Panc1 (cell line): ENCODE data around the gene ABAT. TPM values are rescaled to one million over a fixed set of nuclear protein-coding genes. Genes with fewer than 3 reads are reported as not detected.
"Not testable (repeated sequence)": the region's sequence is repeated elsewhere in the genome, so short reads cannot be mapped to it uniquely, and the experiment has no call there.

Experiments used
- ATAC-seq: fragments of 200-7000 bp; cut with Tn5 transposase; 2 replicates; pipeline ENCODE4 v1.9.1; 2020; ENCODE audit warnings: mild to moderate bottlenecking, moderate library complexity
- BruUV-seq: library from RNA; stranded (reverse); fragments of 400-500 nt; replicated peaks from 2 replicates; lab custom pipeline; 2021; lab: Mats Ljungman, UMichigan
- CTCF ChIA-PET: fragments of 300-600 bp; sonication (Branson Sonifier 250); formaldehyde crosslinking; loops from one replicate; lab custom pipeline; 2022; ENCODE audit warnings: antibody characterized with exemption; lab: Charles Lee
- POLR2A ChIA-PET: fragments of 300-600 bp; sonication (Branson Sonifier 250); formaldehyde crosslinking; loops from one replicate; lab custom pipeline; 2022; ENCODE audit warnings: antibody characterized with exemption; lab: Charles Lee
- DNase-seq: peaks from one replicate; pipeline ENCODE4 v3.0.0-alpha.2; 2010; ENCODE audit warnings: low read depth, low spot score
- H3K27ac ChIP-seq: 2 replicates; pipeline ENCODE4 v1.5.1; 2011; ENCODE audit warnings: mild to moderate bottlenecking, low read length, inconsistent platforms
- H3K27me3 ChIP-seq: fragments of 200-500 bp; sonication (Bioruptor generic); 2 replicates; pipeline ENCODE4 v1.6.0; 2014; ENCODE audit warnings: low read length, inconsistent platforms; ENCODE audit not compliant: control insufficient read depth, insufficient read depth
- H3K36me3 ChIP-seq: fragments of 200-500 bp; sonication (Bioruptor generic); 2 replicates; pipeline ENCODE4 v1.5.1; 2014; ENCODE audit warnings: inconsistent platforms, mild to moderate bottlenecking, low read length, moderate library complexity; ENCODE audit not compliant: control insufficient read depth, insufficient read depth
- H3K4me1 ChIP-seq: 2 replicates; pipeline ENCODE4 v1.5.1; 2011; ENCODE audit warnings: inconsistent platforms, mild to moderate bottlenecking, low read length, moderate library complexity; ENCODE audit not compliant: control insufficient read depth, insufficient read depth
- H3K4me3 ChIP-seq, 2 experiments: 2 replicates each; pipeline ENCODE4 v1.5.1; 2011 to 2012; ENCODE audit warnings: low read depth in 2 of 2, low read length in 2 of 2, mild to moderate bottlenecking in 2 of 2, inconsistent platforms in 1 of 2, moderate library complexity in 1 of 2
- H3K9me3 ChIP-seq: fragments of 200-500 bp; sonication (Bioruptor generic); 2 replicates; pipeline ENCODE4 v1.5.1; 2014; ENCODE audit warnings: low read depth, mild to moderate bottlenecking, inconsistent platforms, low read length, moderate library complexity; ENCODE audit not compliant: control insufficient read depth, insufficient read depth
- CTCF ChIP-seq: fragments of 450-650 bp; IDR thresholded peaks from 2 replicates; pipeline ENCODE4 v1.5.1; 2017; ENCODE audit warnings: mild to moderate bottlenecking
- POLR2AphosphoS5 ChIP-seq: IDR thresholded peaks from 2 replicates; pipeline ENCODE4 v1.6.1; 2012; ENCODE audit warnings: mild to moderate bottlenecking, low read depth, low read length, moderate library complexity
- SIN3A ChIP-seq: IDR thresholded peaks from 2 replicates; pipeline ENCODE4 v1.6.1; 2012; ENCODE audit warnings: low read depth, mild to moderate bottlenecking, low read length, moderate library complexity, borderline replicate concordance; ENCODE audit not compliant: insufficient read depth
- TCF7L2 ChIP-seq: IDR thresholded peaks from 2 replicates; pipeline ENCODE4 v1.6.1; 2011; ENCODE audit warnings: mild to moderate bottlenecking, low read depth, low read length, inconsistent platforms
- in situ Hi-C: cut with HindIII; loops from 2 replicates; pipeline ENCODE4 v1.10.0; 2016; ENCODE audit warnings: low sequenced_read_pairs, low pct_unique_long_range_greater_than_20kb
- intact Hi-C: fragments of 100-400 bp; cut with micrococcal nuclease; formaldehyde crosslinking; loops from one replicate; pipeline ENCODE4 v1.10.0; 2022; ENCODE audit not compliant: unreplicated experiment
- total RNA-seq: library from RNA; stranded (reverse); gene quantifications from one replicate; pipeline ENCODE4 v1.2.1, GENCODE V29; 2021; ENCODE audit not compliant: unreplicated experiment
- TF ChIP-seq, protein P1 (sequence below), 2 experiments: IDR thresholded peaks; 2 replicates each; pipeline ENCODE4 v1.6.1; 2011 to 2012; ENCODE audit warnings: low read depth in 2 of 2, control low read depth in 1 of 2, low read length in 1 of 2, mild to moderate bottlenecking in 1 of 2, moderate library complexity in 1 of 2; ENCODE audit not compliant: insufficient read depth in 1 of 2

Gene ABAT
- total RNA-seq, 1 experiment from 2014 or later: 0.77 TPM

DNA sequence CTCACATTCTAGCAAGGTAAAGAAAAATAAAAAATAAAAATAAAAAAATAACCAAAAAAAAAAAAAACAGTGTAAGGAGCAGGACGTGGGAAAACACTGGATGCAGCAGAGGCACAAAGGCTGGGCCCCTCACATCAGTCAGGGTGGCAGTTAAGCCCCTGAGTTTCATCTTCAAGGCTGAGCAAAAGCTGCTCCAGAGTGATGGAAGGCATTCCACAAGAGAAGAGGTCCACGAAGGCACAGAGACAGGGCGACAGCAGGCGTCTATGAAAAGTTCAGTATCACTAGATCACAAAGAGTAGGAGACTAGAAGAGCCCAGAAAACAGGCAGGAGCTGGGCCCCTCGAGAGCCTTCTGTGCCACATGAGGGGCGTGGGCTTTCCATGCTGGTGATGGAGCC is 111.0 kb downstream of the ABAT start:
- Histone ChIP-seq H3K9me3 (no peaks in the 10 kb centered on the region), H3K4me3 (no peak overlapping the region), H3K4me1 (no peaks in the 10 kb centered on the region), H3K27ac (no peak overlapping the region), H3K27me3 (no peaks in the 10 kb centered on the region), H3K36me3 (no peaks in the 10 kb centered on the region)
- ATAC-seq: no peak
- DNase-seq: no peak
- in situ Hi-C loops: no loop called here
- ChIA-PET POLR2A (interaction anchor here (0.6 kb wide), 2 partner anchors 89 to 1085 kb away, joined by 5 to 6 read pairs; no protein-coding TSS in a partner anchor), CTCF (interaction anchor here (0.6 to 1.1 kb wide), 2 partner anchors 11 to 18 kb away, joined by 3 read pairs; no protein-coding TSS in a partner anchor)
- intact Hi-C loops: no loop called here
- no TSS peak for BruUV-seq
- TF ChIP-seq, protein P1, sequence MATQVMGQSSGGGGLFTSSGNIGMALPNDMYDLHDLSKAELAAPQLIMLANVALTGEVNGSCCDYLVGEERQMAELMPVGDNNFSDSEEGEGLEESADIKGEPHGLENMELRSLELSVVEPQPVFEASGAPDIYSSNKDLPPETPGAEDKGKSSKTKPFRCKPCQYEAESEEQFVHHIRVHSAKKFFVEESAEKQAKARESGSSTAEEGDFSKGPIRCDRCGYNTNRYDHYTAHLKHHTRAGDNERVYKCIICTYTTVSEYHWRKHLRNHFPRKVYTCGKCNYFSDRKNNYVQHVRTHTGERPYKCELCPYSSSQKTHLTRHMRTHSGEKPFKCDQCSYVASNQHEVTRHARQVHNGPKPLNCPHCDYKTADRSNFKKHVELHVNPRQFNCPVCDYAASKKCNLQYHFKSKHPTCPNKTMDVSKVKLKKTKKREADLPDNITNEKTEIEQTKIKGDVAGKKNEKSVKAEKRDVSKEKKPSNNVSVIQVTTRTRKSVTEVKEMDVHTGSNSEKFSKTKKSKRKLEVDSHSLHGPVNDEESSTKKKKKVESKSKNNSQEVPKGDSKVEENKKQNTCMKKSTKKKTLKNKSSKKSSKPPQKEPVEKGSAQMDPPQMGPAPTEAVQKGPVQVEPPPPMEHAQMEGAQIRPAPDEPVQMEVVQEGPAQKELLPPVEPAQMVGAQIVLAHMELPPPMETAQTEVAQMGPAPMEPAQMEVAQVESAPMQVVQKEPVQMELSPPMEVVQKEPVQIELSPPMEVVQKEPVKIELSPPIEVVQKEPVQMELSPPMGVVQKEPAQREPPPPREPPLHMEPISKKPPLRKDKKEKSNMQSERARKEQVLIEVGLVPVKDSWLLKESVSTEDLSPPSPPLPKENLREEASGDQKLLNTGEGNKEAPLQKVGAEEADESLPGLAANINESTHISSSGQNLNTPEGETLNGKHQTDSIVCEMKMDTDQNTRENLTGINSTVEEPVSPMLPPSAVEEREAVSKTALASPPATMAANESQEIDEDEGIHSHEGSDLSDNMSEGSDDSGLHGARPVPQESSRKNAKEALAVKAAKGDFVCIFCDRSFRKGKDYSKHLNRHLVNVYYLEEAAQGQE (IDR thresholded peaks at IDR 0.05; ENCODE audit: insufficient read depth in 1 of 2, low read depth in 2 of 2, low read length in 1 of 2): no peak
- no peak for TF ChIP-seq POLR2AphosphoS5
- TF ChIP-seq TCF7L2: no peak
- TF ChIP-seq SIN3A: no peak
- no peak for TF ChIP-seq CTCF

DNA sequence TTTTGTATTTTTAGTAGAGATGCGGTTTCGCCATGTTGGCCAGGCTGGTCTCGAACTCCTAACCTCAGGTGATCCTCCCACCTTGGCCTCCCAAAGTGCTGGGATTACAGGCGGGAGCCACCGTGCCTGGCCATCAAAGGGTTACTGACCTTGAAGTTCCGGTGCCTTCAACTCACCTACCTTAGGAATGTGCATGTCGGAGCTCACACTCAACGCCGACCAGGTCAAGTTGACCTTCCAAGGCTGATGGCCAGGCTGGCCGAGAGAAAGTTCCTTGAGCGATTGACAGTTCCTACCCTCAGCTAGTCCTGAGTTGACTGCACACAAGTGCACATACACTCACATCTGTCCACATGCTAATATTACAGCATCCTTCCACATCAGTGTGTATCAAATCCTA is 111.9 kb downstream of the ABAT start:
- H3K27me3 ChIP-seq, H3K9me3 ChIP-seq, intact Hi-C loops, in situ Hi-C loops, H3K4me1 ChIP-seq, DNase-seq, H3K36me3 ChIP-seq, H3K27ac ChIP-seq, ATAC-seq, H3K4me3 ChIP-seq, BruUV-seq, POLR2A ChIA-PET: not testable (repeated sequence)
- CTCF ChIA-PET: interaction anchor here (0.5 kb wide), 1 partner anchor 191 kb away, joined by 3 read pairs; no protein-coding TSS in a partner anchor

GRCh38 chr16:8788578-8789172 is 114.3 kb downstream of the ABAT start:
- no peaks in the 10 kb centered on the region for H3K36me3 ChIP-seq
- no peaks in the 10 kb centered on the region for H3K9me3 ChIP-seq
- no peaks in the 10 kb centered on the region for H3K27me3 ChIP-seq
- CTCF ChIA-PET: no interaction called here
- no peak overlapping the region for H3K27ac ChIP-seq
- no TSS peak for BruUV-seq
- POLR2A ChIA-PET: no interaction called here
- ATAC-seq: no peak
- DNase-seq: no peak
- TF ChIP-seq CTCF: no peak
- no peak for TF ChIP-seq POLR2AphosphoS5
- TF ChIP-seq, protein P1 (IDR thresholded peaks at IDR 0.05; ENCODE audit: insufficient read depth in 1 of 2, low read depth in 2 of 2, low read length in 1 of 2): no peak
- TF ChIP-seq TCF7L2: no peak
- no peak for TF ChIP-seq SIN3A
- H3K4me3 ChIP-seq: no peak overlapping the region
- intact Hi-C loops (no loop called here), in situ Hi-C loops (no loop called here)
- H3K4me1 ChIP-seq: no peaks in the 10 kb centered on the region
